ENCODE results near the gene CENPC.

- TF ChIP-seq SNAI2 (CRISPR knock-in tag; IDR thresholded peaks at IDR 0.05): no peak
- TF ChIP-seq ZFP3 (CRISPR knock-in tag; IDR thresholded peaks at IDR 0.05): no peak
- TF ChIP-seq ISL1 (CRISPR knock-in tag; IDR thresholded peaks at IDR 0.05): no peak
- TF ChIP-seq ZNF70 (CRISPR knock-in tag; IDR thresholded peaks at IDR 0.05): no peak
- TF ChIP-seq ZC3H10 (CRISPR knock-in tag; IDR thresholded peaks at IDR 0.05): no peak
- TF ChIP-seq RARB (CRISPR knock-in tag; IDR thresholded peaks at IDR 0.05): no peak
- no peak for TF ChIP-seq ZFP30 (CRISPR knock-in tag; IDR thresholded peaks at IDR 0.05)
- TF ChIP-seq BACH2 (CRISPR knock-in tag; IDR thresholded peaks at IDR 0.05; ENCODE audit: borderline replicate concordance): no peak
- TF ChIP-seq ZNF8 (CRISPR knock-in tag; IDR thresholded peaks at IDR 0.05): no peak
- TF ChIP-seq CSRNP3 (CRISPR knock-in tag; IDR thresholded peaks at IDR 0.05): no peak
These were observed 5.5 kb downstream of the CENPC start for GRCh38 chr4:67539830-67540229.

Data from SK-N-SH treated with all-trans-retinoic acid at 6 μM for 48 hours (cell line).